HEK293T (cell line): Measurements from ENCODE around the gene CYP46A1.

Source experiments
- CTCF ChIA-PET: fragments of 350-600 bp; formaldehyde crosslinking; extraction: SDS; loops from one replicate; lab custom pipeline; 2021; ENCODE audit warnings: antibody characterized with exemption, inconsistent platforms; lab: Yijun Ruan, JAX
- POLR2A ChIA-PET: fragments of 350-600 bp; formaldehyde crosslinking; extraction: SDS; loops from one replicate; lab custom pipeline; 2020; ENCODE audit warnings: antibody characterized with exemption, inconsistent platforms; lab: Yijun Ruan, JAX
- DNase-seq: peaks from one replicate; pipeline ENCODE4 v3.0.0; 2012; ENCODE audit warnings: mixed read lengths; ENCODE audit errors: extremely low spot score
- ARNT ChIP-seq: fragments of 450-650 bp; IDR thresholded peaks from 2 replicates; pipeline ENCODE4 v1.6.1; 2017; ENCODE audit warnings: mild to moderate bottlenecking
- BHLHE40 ChIP-seq: fragments of 450-650 bp; IDR thresholded peaks from 2 replicates; pipeline ENCODE4 v1.6.1; 2016; ENCODE audit warnings: mild to moderate bottlenecking, moderate library complexity, borderline replicate concordance
- CTBP1 ChIP-seq: fragments of 450-650 bp; IDR thresholded peaks from 2 replicates; pipeline ENCODE4 v1.6.1; 2016; ENCODE audit warnings: borderline replicate concordance
- ELF4 ChIP-seq: fragments of 450-650 bp; IDR thresholded peaks from 2 replicates; pipeline ENCODE4 v1.6.1; 2017; ENCODE audit warnings: antibody characterized with exemption
- FOXA1 ChIP-seq: fragments of 450-650 bp; IDR thresholded peaks from 2 replicates; pipeline ENCODE4 v1.6.1; 2016; ENCODE audit warnings: mild to moderate bottlenecking
- FOXK2 ChIP-seq: fragments of 450-650 bp; IDR thresholded peaks from 2 replicates; pipeline ENCODE4 v1.6.1; 2016; ENCODE audit warnings: mild to moderate bottlenecking
- FOXM1 ChIP-seq: fragments of 450-650 bp; IDR thresholded peaks from 2 replicates; pipeline ENCODE4 v1.6.1; 2017; ENCODE audit warnings: mild to moderate bottlenecking, borderline replicate concordance
- HDGF ChIP-seq: fragments of 450-650 bp; IDR thresholded peaks from 2 replicates; pipeline ENCODE4 v1.6.1; 2017; ENCODE audit warnings: antibody characterized with exemption, borderline replicate concordance
- L3MBTL2 ChIP-seq: fragments of 450-650 bp; conservative IDR thresholded peaks from 2 replicates; pipeline ENCODE4 v1.6.1; 2016; ENCODE audit warnings: mild to moderate bottlenecking
- LEF1 ChIP-seq: fragments of 450-650 bp; IDR thresholded peaks from 2 replicates; pipeline ENCODE4 v1.6.1; 2017; ENCODE audit warnings: mild to moderate bottlenecking, borderline replicate concordance
- NFRKB ChIP-seq: fragments of 450-650 bp; IDR thresholded peaks from 2 replicates; pipeline ENCODE4 v1.6.1; 2016; ENCODE audit warnings: mild to moderate bottlenecking, moderate library complexity
- PKNOX1 ChIP-seq: fragments of 450-650 bp; IDR thresholded peaks from 2 replicates; pipeline ENCODE4 v1.6.1; 2016
- SP1 ChIP-seq: fragments of 450-650 bp; IDR thresholded peaks from 2 replicates; pipeline ENCODE4 v1.6.1; 2017
- SUZ12 ChIP-seq: fragments of 450-650 bp; IDR thresholded peaks from 2 replicates; pipeline ENCODE4 v1.6.1; 2016; ENCODE audit warnings: mild to moderate bottlenecking
- TARDBP ChIP-seq: fragments of 450-650 bp; IDR thresholded peaks from 2 replicates; pipeline ENCODE4 v1.6.1; 2016
- ZNF384 ChIP-seq: fragments of 450-650 bp; IDR thresholded peaks from 2 replicates; pipeline ENCODE4 v1.6.1; 2016

The CYP46A1 gene

GRCh38 chr14:99708449-99708848, 24.4 kb downstream of the CYP46A1 start:
- DNase-seq, result no peak
- CTCF ChIA-PET, result no interaction called here
- TF ChIP-seq ARNT (no peak), SUZ12 (no peak), ELF4 (no peak), NFRKB (no peak), BHLHE40 (no peak)
- POLR2A ChIA-PET, result no interaction called here

GRCh38 chr14:99713972-99714371, 29.9 kb downstream of the CYP46A1 start:
- CTCF ChIA-PET, result no interaction called here
- DNase-seq, result no peak
- POLR2A ChIA-PET, result no interaction called here
- TF ChIP-seq FOXA1, result no peak
- TF ChIP-seq LEF1, result no peak
- TF ChIP-seq ELF4, result no peak

GRCh38 chr14:99715266-99716000, 31.3 kb downstream of the CYP46A1 start:
- peak; percentile 2 for DNase-seq
- ChIA-PET CTCF (interaction anchor here (0.7 kb wide), 1 partner anchor 167 kb away, joined by 3 read pairs; no protein-coding TSS in a partner anchor), POLR2A (interaction anchor here (0.6 to 1.2 kb wide), 3 partner anchors 15 to 164 kb away, joined by 3 read pairs; partner anchors contain the start of gene CYP46A1)
- TF ChIP-seq CTBP1 (no peak), FOXK2 (no peak), HDGF (no peak)

GRCh38 chr14:99716091-99716849, 32.2 kb downstream of the CYP46A1 start:
- ChIA-PET POLR2A (interaction anchor here (0.9 to 1.2 kb wide), 2 partner anchors 14 to 32 kb away, joined by 3 read pairs; partner anchors contain the start of gene CYP46A1), CTCF (interaction anchor here (0.7 to 1.0 kb wide), 2 partner anchors 14 to 325 kb away, joined by 3 read pairs; no protein-coding TSS in a partner anchor)
- TF ChIP-seq NFRKB (no peak), ARNT (no peak), HDGF (no peak), PKNOX1 (no peak), ZNF384 (no peak), TARDBP (no peak), FOXA1 (no peak), ELF4 (no peak), LEF1 (no peak), L3MBTL2 (no peak), FOXM1 (no peak), BHLHE40 (no peak), CTBP1 (no peak), SUZ12 (no peak), FOXK2 (no peak), SP1 (no peak)
- peak; percentile 2 for DNase-seq

GRCh38 chr14:99716850-99717681, 33.0 kb downstream of the CYP46A1 start:
- POLR2A ChIA-PET, result no interaction called here
- peak; percentile 3 for DNase-seq
- CTCF ChIA-PET, result interaction anchor here (1.0 kb wide), 1 partner anchor 13 kb away, joined by 3 read pairs; no protein-coding TSS in a partner anchor
- no peak for TF ChIP-seq FOXA1
- TF ChIP-seq LEF1, result no peak
- no peak for TF ChIP-seq FOXM1
- peak; percentile 57; the same call in 1 of the 2 replicates for TF ChIP-seq PKNOX1

GRCh38 chr14:99717682-99718013, 33.5 kb downstream of the CYP46A1 start:
- DNase-seq, result no peak
- CTCF ChIA-PET, result no interaction called here
- TF ChIP-seq ARNT (no peak), HDGF (no peak), FOXM1 (no peak), L3MBTL2 (no peak), NFRKB (no peak)
- POLR2A ChIA-PET, result no interaction called here
